ENCODE data around the gene WRAP73.
"Not testable (repeated sequence)": the region's sequence is repeated elsewhere in the genome, so short reads cannot be mapped to it uniquely, and the experiment has no call there.

Gene WRAP73

GRCh38 chr1:3627515-3628253 is 22.2 kb downstream of the WRAP73 start:
- no peak for DNase-seq

GRCh38 chr1:3626025-3626424 is 23.9 kb downstream of the WRAP73 start:
- DNase-seq = no peak

GRCh38 chr1:3625151-3625907 is 24.6 kb downstream of the WRAP73 start:
- no peak for DNase-seq

GRCh38 chr1:3624200-3625136 is 25.4 kb downstream of the WRAP73 start, which contains the start of gene TPRG1L:
Gene TPRG1L (plus strand): TSS chr1:3625015. CDS start chr1:3625073, 58 bp downstream.
- peak; percentile 90 for DNase-seq

GRCh38 chr1:3623441-3624199 is 26.3 kb downstream of the WRAP73 start:
- DNase-seq = no peak

GRCh38 chr1:3622102-3622501 is 27.8 kb downstream of the WRAP73 start:
- DNase-seq = not testable (repeated sequence)

GRCh38 chr1:3621151-3621671 is 28.7 kb downstream of the WRAP73 start:
- DNase-seq = not testable (repeated sequence)

GRCh38 chr1:3620708-3621107 is 29.2 kb downstream of the WRAP73 start:
- no peak for DNase-seq

GRCh38 chr1:3618881-3619671 is 30.8 kb downstream of the WRAP73 start:
- peak; percentile 45 to 53 for DNase-seq

GRCh38 chr1:3618531-3618880 is 31.4 kb downstream of the WRAP73 start:
- DNase-seq = no peak

- DNase-seq = no peak
Measured at GRCh38 chr1:3617806-3618345, 32.0 kb downstream of the WRAP73 start.

GRCh38 chr1:3616861-3617260 is 33.0 kb downstream of the WRAP73 start:
- no peak for DNase-seq

GRCh38 chr1:3614755-3615742 is 34.9 kb downstream of the WRAP73 start:
- no peak for DNase-seq

GRCh38 chr1:3612123-3612522 is 37.8 kb downstream of the WRAP73 start:
- no peak for DNase-seq

- no peak for DNase-seq
Measured at GRCh38 chr1:3611170-3612019, 38.5 kb downstream of the WRAP73 start, which contains the start of gene MEGF6. Gene MEGF6 (minus strand): TSS chr1:3611508. CDS start chr1:3611268, 240 bp downstream.

GRCh38 chr1:3610527-3611169 is 39.3 kb downstream of the WRAP73 start:
- peak in 1 of 2 experiments; percentile 40 for DNase-seq

GRCh38 chr1:3609769-3610526 is 40.0 kb downstream of the WRAP73 start:
- no peak for DNase-seq
